ENCODE measurements around the gene INHBB. TPM values are rescaled to one million over a fixed set of nuclear protein-coding genes. Genes with fewer than 3 reads are reported as not detected.
"Not testable (repeated sequence)": the region's sequence is repeated elsewhere in the genome, so short reads cannot be mapped to it uniquely, and the experiment has no call there.

The INHBB gene
- polyA plus RNA-seq, 2 donors = 0.51 to 1.6 TPM

DNA sequence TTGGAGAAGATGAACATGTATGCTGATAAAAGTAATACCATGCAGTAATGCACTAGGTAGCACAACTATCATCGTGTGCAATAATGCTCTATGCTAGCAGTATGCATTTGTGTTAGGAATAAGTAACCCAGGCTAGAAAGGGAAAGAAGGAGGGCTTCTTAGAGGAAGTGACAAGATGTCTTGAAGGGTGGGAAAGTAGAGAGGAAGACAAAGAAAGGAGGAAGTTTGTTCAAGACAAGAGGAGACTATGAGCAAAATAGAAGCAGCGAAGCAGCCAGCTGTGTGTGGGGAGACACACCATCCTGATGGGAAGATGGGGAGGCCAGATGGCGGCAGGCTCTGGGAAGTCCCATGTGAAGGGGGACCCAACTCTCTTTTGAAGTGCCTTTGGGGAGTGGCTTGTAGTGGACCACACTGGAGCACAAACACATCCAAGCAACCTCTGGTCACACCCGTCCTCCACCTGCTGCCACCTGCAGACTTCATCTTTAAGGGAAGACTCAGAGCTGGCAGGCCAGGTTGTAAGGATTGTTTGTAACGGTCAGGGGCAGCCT lies 39.9 kb upstream of the INHBB start:
- H3K36me3 ChIP-seq (ENCODE audit: control insufficient read depth in 2 of 2, insufficient read depth in 2 of 2, low read length in 1 of 2) = peaks cover 2 to 3% of the 10 kb centered on the region in 2 donors
- no peaks in the 10 kb centered on the region for H3K27me3 ChIP-seq (ENCODE audit: control insufficient read depth in 1 of 2, insufficient read depth in 2 of 2, low read length in 2 of 2)
- H3K9me3 ChIP-seq (ENCODE audit: control insufficient read depth in 2 of 2, insufficient read depth in 1 of 2, low read depth in 1 of 2, low read length in 1 of 2) = no peaks in the 10 kb centered on the region
- no peak overlapping the region for H3K27ac ChIP-seq (ENCODE audit: low read depth in 2 of 2, low read length in 1 of 2)
- no peak overlapping the region for H3K4me3 ChIP-seq (ENCODE audit: low read depth in 1 of 2, low read length in 2 of 2)
- no peaks in the 10 kb centered on the region for H3K4me1 ChIP-seq (ENCODE audit: control insufficient read depth in 2 of 2, insufficient read depth in 2 of 2, low read length in 1 of 2)
- 93 to 96% methylated on average over 5 of the region's 5 CpGs for WGBS, 2 donors

- H3K36me3 ChIP-seq (ENCODE audit: control insufficient read depth in 2 of 2, insufficient read depth in 2 of 2, low read length in 1 of 2) = peaks cover 0 to 3% of the 10 kb centered on the region in 2 donors
- no peak overlapping the region for H3K27ac ChIP-seq (ENCODE audit: low read depth in 2 of 2, low read length in 1 of 2)
- WGBS, 2 donors = 65 to 80% methylated on average over 7 of the region's 7 CpGs
- H3K4me1 ChIP-seq (ENCODE audit: control insufficient read depth in 2 of 2, insufficient read depth in 2 of 2, low read length in 1 of 2) = no peaks in the 10 kb centered on the region
- no peaks in the 10 kb centered on the region for H3K9me3 ChIP-seq (ENCODE audit: control insufficient read depth in 2 of 2, insufficient read depth in 1 of 2, low read depth in 1 of 2, low read length in 1 of 2)
- H3K27me3 ChIP-seq (ENCODE audit: control insufficient read depth in 1 of 2, insufficient read depth in 2 of 2, low read length in 2 of 2) = no peaks in the 10 kb centered on the region
- H3K4me3 ChIP-seq (ENCODE audit: low read depth in 1 of 2, low read length in 2 of 2) = no peak overlapping the region
Observed at GRCh38 chr2:120307482-120307881, 38.5 kb upstream of the INHBB start.

DNA sequence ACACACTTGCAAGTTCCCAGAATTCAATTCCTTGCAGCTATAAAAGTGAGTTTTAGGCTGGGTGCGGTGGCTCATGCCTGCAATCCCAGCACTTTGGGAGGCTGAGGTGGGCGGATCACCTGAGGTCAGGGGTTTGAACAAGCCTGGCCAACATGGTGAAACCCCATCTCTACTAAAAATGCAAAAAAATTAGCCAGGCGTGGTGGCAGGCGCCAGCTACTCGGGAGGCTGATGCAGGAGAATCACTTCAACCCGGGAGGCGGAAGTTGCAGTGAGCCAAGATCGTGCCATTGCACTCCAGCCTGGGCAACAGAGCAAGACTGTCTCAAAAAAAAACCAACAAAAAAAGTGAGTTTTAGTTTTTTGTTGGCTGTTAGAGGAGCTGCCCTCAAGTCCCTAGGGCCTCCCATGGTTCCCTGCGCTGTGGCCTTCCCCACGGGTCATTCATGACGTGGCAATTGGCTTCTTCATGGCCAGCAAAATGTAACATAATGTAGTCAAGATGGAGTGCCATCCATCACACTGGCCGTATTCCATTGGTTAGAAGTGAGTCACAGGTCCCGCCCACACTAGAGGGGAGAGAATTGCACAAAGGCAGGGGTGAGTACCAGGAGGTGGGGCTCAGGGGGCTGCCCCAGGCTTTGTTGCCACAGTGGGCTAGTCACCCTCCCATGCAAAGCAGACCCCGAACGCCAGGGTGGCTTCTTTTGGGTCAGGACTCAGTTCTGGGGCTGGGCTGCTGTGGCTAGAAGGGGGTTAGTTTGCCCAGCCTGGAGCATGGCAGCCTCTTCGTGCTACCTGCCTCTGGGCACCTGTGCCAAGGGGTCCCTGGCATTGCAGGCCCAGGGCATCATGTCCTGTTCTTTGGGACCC lies 37.7 kb upstream of the INHBB start:
- 88 to 90% methylated on average over 16 of the region's 16 CpGs for WGBS, 2 donors

GRCh38 chr2:120310136-120310535 lies 35.8 kb upstream of the INHBB start:
- H3K9me3 ChIP-seq (ENCODE audit: control insufficient read depth in 2 of 2, insufficient read depth in 1 of 2, low read depth in 1 of 2, low read length in 1 of 2) = no peaks in the 10 kb centered on the region
- H3K36me3 ChIP-seq (ENCODE audit: control insufficient read depth in 2 of 2, insufficient read depth in 2 of 2, low read length in 1 of 2) = peaks cover 0 to 3% of the 10 kb centered on the region in 2 donors
- H3K27me3 ChIP-seq (ENCODE audit: control insufficient read depth in 1 of 2, insufficient read depth in 2 of 2, low read length in 2 of 2) = no peaks in the 10 kb centered on the region
- H3K4me1 ChIP-seq (ENCODE audit: control insufficient read depth in 2 of 2, insufficient read depth in 2 of 2, low read length in 1 of 2) = no peaks in the 10 kb centered on the region
- no peak overlapping the region for H3K4me3 ChIP-seq (ENCODE audit: low read depth in 1 of 2, low read length in 2 of 2)
- WGBS, 2 donors = 89 to 91% methylated on average over 6 of the region's 6 CpGs
- H3K27ac ChIP-seq (ENCODE audit: low read depth in 2 of 2, low read length in 1 of 2) = no peak overlapping the region

More for the DNA sequence above, 37.7 kb upstream of the INHBB start:
- no peak overlapping the region for H3K27ac ChIP-seq (ENCODE audit: low read depth in 2 of 2, low read length in 1 of 2)
- H3K4me3 ChIP-seq (ENCODE audit: low read depth in 1 of 2, low read length in 2 of 2) = no peak overlapping the region
- no peaks in the 10 kb centered on the region for H3K9me3 ChIP-seq (ENCODE audit: control insufficient read depth in 2 of 2, insufficient read depth in 1 of 2, low read depth in 1 of 2, low read length in 1 of 2)
- H3K27me3 ChIP-seq (ENCODE audit: control insufficient read depth in 1 of 2, insufficient read depth in 2 of 2, low read length in 2 of 2) = no peaks in the 10 kb centered on the region
- peaks cover 0 to 3% of the 10 kb centered on the region in 2 donors for H3K36me3 ChIP-seq (ENCODE audit: control insufficient read depth in 2 of 2, insufficient read depth in 2 of 2, low read length in 1 of 2)
- H3K4me1 ChIP-seq (ENCODE audit: control insufficient read depth in 2 of 2, insufficient read depth in 2 of 2, low read length in 1 of 2) = no peaks in the 10 kb centered on the region

- H3K4me3 ChIP-seq (ENCODE audit: low read depth in 1 of 2, low read length in 2 of 2); H3K27ac ChIP-seq (ENCODE audit: low read depth in 2 of 2, low read length in 1 of 2); H3K9me3 ChIP-seq (ENCODE audit: control insufficient read depth in 2 of 2, insufficient read depth in 1 of 2, low read depth in 1 of 2, low read length in 1 of 2); H3K27me3 ChIP-seq (ENCODE audit: control insufficient read depth in 1 of 2, insufficient read depth in 2 of 2, low read length in 2 of 2); H3K4me1 ChIP-seq (ENCODE audit: control insufficient read depth in 2 of 2, insufficient read depth in 2 of 2, low read length in 1 of 2); H3K36me3 ChIP-seq (ENCODE audit: control insufficient read depth in 2 of 2, insufficient read depth in 2 of 2, low read length in 1 of 2): not testable (repeated sequence)
- 96 to 97% methylated on average over 8 of the region's 8 CpGs for WGBS, 2 donors
Observed at GRCh38 chr2:120310841-120311240, 35.1 kb upstream of the INHBB start.

DNA sequence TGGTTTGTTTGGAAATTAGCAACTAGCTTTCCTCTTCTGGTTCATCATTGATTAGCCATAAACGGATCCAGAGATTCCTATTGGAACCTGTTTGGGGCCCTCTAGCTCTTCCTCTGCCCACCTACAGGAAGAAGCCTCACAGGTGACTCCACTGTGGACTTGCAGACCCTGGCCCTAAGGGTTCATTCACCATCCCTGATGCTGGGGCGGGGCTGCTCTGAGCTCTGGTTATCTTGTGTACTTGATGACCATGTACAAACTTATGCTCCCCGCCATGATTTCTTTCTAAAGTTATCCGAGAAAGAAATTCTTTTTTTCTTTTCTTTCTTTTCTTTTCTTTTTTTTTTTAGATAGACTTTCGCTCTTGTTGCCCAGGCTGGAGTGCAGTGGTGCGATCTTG lies 33.9 kb upstream of the INHBB start:
- no peaks in the 10 kb centered on the region for H3K36me3 ChIP-seq (ENCODE audit: control insufficient read depth in 2 of 2, insufficient read depth in 2 of 2, low read length in 1 of 2)
- H3K4me3 ChIP-seq (ENCODE audit: low read depth in 1 of 2, low read length in 2 of 2) = no peak overlapping the region
- H3K27me3 ChIP-seq (ENCODE audit: control insufficient read depth in 1 of 2, insufficient read depth in 2 of 2, low read length in 2 of 2) = no peaks in the 10 kb centered on the region
- H3K9me3 ChIP-seq (ENCODE audit: control insufficient read depth in 2 of 2, insufficient read depth in 1 of 2, low read depth in 1 of 2, low read length in 1 of 2) = no peaks in the 10 kb centered on the region
- no peak overlapping the region for H3K27ac ChIP-seq (ENCODE audit: low read depth in 2 of 2, low read length in 1 of 2)
- WGBS, 2 donors = 76 to 96% methylated on average over 6 of the region's 6 CpGs
- no peaks in the 10 kb centered on the region for H3K4me1 ChIP-seq (ENCODE audit: control insufficient read depth in 2 of 2, insufficient read depth in 2 of 2, low read length in 1 of 2)

- no peaks in the 10 kb centered on the region for H3K27me3 ChIP-seq (ENCODE audit: control insufficient read depth in 1 of 2, insufficient read depth in 2 of 2, low read length in 2 of 2)
- no peaks in the 10 kb centered on the region for H3K36me3 ChIP-seq (ENCODE audit: control insufficient read depth in 2 of 2, insufficient read depth in 2 of 2, low read length in 1 of 2)
- H3K4me1 ChIP-seq (ENCODE audit: control insufficient read depth in 2 of 2, insufficient read depth in 2 of 2, low read length in 1 of 2) = no peaks in the 10 kb centered on the region
- peak overlapping the region; percentile 15 to 60 for H3K27ac ChIP-seq (ENCODE audit: low read depth in 2 of 2, low read length in 1 of 2)
- 4% methylated on average over 38 of the region's 38 CpGs for WGBS, 2 donors
- no peaks in the 10 kb centered on the region for H3K9me3 ChIP-seq (ENCODE audit: control insufficient read depth in 2 of 2, insufficient read depth in 1 of 2, low read depth in 1 of 2, low read length in 1 of 2)
- H3K4me3 ChIP-seq (ENCODE audit: low read depth in 1 of 2, low read length in 2 of 2) = peak overlapping the region; percentile 24 to 53
Observed at GRCh38 chr2:120312860-120313694, 32.9 kb upstream of the INHBB start.

DNA sequence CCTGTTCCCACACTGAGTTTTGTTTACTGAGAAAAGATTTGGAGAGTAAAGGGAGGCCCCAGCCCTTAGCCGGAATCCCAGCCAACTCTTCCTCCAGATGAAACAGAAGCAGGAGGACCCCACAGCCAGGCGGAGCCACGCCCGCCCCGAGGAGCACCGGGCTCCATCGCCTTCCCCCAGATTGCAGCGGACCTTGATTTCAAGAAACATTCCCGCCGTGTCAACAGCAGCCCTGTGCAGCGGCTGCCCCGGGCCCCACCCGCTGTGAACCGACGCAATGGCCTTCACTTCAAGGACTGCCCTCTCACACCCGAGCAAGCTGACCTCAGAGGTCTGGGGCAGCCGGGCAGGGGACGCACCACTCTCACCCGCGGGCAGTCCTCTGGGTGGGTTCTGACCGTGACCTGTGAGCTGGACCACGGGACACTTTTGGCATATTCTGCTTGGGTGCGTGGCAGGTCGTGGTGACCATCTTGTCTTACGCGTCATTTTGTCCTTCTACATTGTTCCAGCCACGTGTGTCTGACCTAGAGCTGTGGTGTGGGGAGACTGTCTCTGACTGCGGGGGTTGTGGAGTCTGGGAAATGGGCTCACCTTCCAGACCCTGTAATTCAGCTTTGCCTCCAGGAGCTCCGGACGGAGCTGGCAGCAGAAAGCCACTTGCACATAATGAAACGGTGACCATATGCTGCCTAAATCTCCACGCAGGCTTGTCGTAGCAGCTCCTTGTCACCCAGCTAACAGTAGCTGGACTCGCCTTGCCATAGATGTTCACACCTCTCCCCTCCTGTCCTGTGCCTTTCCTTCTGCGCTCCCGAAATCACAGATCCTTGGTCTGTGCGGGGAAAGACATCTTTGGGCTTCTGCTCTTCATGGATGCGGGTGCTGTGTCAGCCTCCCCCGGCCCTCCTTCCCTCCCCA lies 32.0 kb upstream of the INHBB start:
- no peak overlapping the region for H3K27ac ChIP-seq (ENCODE audit: low read depth in 2 of 2, low read length in 1 of 2)
- H3K4me1 ChIP-seq (ENCODE audit: control insufficient read depth in 2 of 2, insufficient read depth in 2 of 2, low read length in 1 of 2) = no peaks in the 10 kb centered on the region
- WGBS, 2 donors = 58 to 62% methylated on average over 39 of the region's 39 CpGs
- peak overlapping the region; percentile 24 to 53 for H3K4me3 ChIP-seq (ENCODE audit: low read depth in 1 of 2, low read length in 2 of 2)
- H3K27me3 ChIP-seq (ENCODE audit: control insufficient read depth in 1 of 2, insufficient read depth in 2 of 2, low read length in 2 of 2) = no peaks in the 10 kb centered on the region
- H3K9me3 ChIP-seq (ENCODE audit: control insufficient read depth in 2 of 2, insufficient read depth in 1 of 2, low read depth in 1 of 2, low read length in 1 of 2) = no peaks in the 10 kb centered on the region
- H3K36me3 ChIP-seq (ENCODE audit: control insufficient read depth in 2 of 2, insufficient read depth in 2 of 2, low read length in 1 of 2) = no peaks in the 10 kb centered on the region
